Ishikawa (cell line): ENCODE results near the gene KLHL35.

Source experiments
- CEBPB ChIP-seq: IDR thresholded peaks from 2 replicates; pipeline ENCODE4 v1.6.1; 2012
- EGR1 ChIP-seq: IDR thresholded peaks from 2 replicates; pipeline ENCODE4 v1.6.1; 2012
- EP300 ChIP-seq: IDR thresholded peaks from 2 replicates; pipeline ENCODE4 v1.6.1; 2012; ENCODE audit warnings: borderline replicate concordance
- TCF12 ChIP-seq: IDR thresholded peaks from 2 replicates; pipeline ENCODE4 v1.6.1; 2012; ENCODE audit warnings: low read depth
- YY1 ChIP-seq: IDR thresholded peaks from 2 replicates; pipeline ENCODE4 v1.6.1; 2012; ENCODE audit warnings: low read depth
- ZBTB7A ChIP-seq: IDR thresholded peaks from 2 replicates; pipeline ENCODE4 v1.6.1; 2012; ENCODE audit warnings: low read depth

- TF ChIP-seq EP300 (no peak), ZBTB7A (no peak), CEBPB (no peak), EGR1 (no peak), YY1 (no peak), TCF12 (no peak)
Measured at GRCh38 chr11:75450236-75450635, 17.2 kb upstream of the KLHL35 start.
